PC-9 (cell line): Measurements from ENCODE around the gene TMEM108. TPM values are rescaled to one million over a fixed set of nuclear protein-coding genes. Genes with fewer than 3 reads are reported as not detected.

Source experiments
- BruUV-seq: library from RNA; stranded (reverse); fragments of 400-500 nt; replicated peaks from 2 replicates; lab custom pipeline; 2021; lab: Mats Ljungman, UMichigan
- CTCF ChIA-PET: fragments of 300-600 bp; sonication (Branson Sonifier 250); formaldehyde crosslinking; loops from one replicate; lab custom pipeline; 2022; ENCODE audit warnings: antibody characterized with exemption; lab: Charles Lee
- POLR2A ChIA-PET: fragments of 300-600 bp; sonication (Branson Sonifier 250); formaldehyde crosslinking; loops from one replicate; lab custom pipeline; 2022; ENCODE audit warnings: antibody characterized with exemption; ENCODE audit not compliant: unreplicated experiment; lab: Charles Lee
- DNase-seq, 2 experiments: peaks; one replicate each; pipeline versions ENCODE4 v3.0.0 to v3.0.0-alpha.2; 2015 to 2022; ENCODE audit warnings: mixed read lengths in 1 of 2
- H2AFZ ChIP-seq: fragments of 200-600 bp; sonication (generic); 2 replicates; pipeline ENCODE4 v1.8.1; 2017; ENCODE audit warnings: antibody characterized with exemption
- H3F3A ChIP-seq: fragments of 200-600 bp; sonication (generic); 2 replicates; pipeline ENCODE4 v1.8.1; 2017; ENCODE audit warnings: antibody characterized with exemption, mild to moderate bottlenecking, low read depth; ENCODE audit not compliant: insufficient read depth
- H3K27ac ChIP-seq: fragments of 200-600 bp; sonication (generic); 2 replicates; pipeline ENCODE4 v1.6.1; 2016; ENCODE audit warnings: mixed run types
- H3K27me3 ChIP-seq: fragments of 200-600 bp; sonication (generic); 2 replicates; pipeline ENCODE4 v1.6.1; 2016; ENCODE audit warnings: low read depth, mixed run types; ENCODE audit not compliant: insufficient read depth
- H3K36me3 ChIP-seq: fragments of 200-600 bp; sonication (generic); 2 replicates; pipeline ENCODE4 v1.6.1; 2016; ENCODE audit warnings: low read depth, mixed run types
- H3K4me1 ChIP-seq: fragments of 200-600 bp; sonication (generic); replicated peaks from 2 replicates; pipeline ENCODE4 v1.6.1; 2016; ENCODE audit warnings: mixed run types; ENCODE audit not compliant: insufficient read depth
- H3K4me2 ChIP-seq: fragments of 200-600 bp; sonication (generic); 2 replicates; pipeline ENCODE4 v1.6.1; 2017; ENCODE audit warnings: mixed run types
- H3K4me3 ChIP-seq: fragments of 200-600 bp; sonication (generic); 2 replicates; pipeline ENCODE4 v1.6.1; 2016; ENCODE audit warnings: mixed run types
- H3K79me2 ChIP-seq: fragments of 200-600 bp; sonication (generic); 2 replicates; pipeline ENCODE4 v1.6.1; 2017; ENCODE audit warnings: low read depth, mixed run types
- H3K9me2 ChIP-seq: fragments of 200-600 bp; sonication (generic); 2 replicates; pipeline ENCODE4 v1.8.1; 2017; ENCODE audit warnings: mild to moderate bottlenecking; ENCODE audit not compliant: insufficient read depth
- H3K9me3 ChIP-seq: fragments of 200-600 bp; sonication (generic); 2 replicates; pipeline ENCODE4 v1.8.1; 2016; ENCODE audit warnings: low read depth; ENCODE audit not compliant: insufficient read depth
- H4K20me1 ChIP-seq: fragments of 200-600 bp; sonication (generic); 2 replicates; pipeline ENCODE4 v1.8.1; 2017; ENCODE audit not compliant: insufficient read depth
- EZH2 ChIP-seq: fragments of 200-600 bp; sonication (generic); IDR thresholded peaks from 2 replicates; pipeline ENCODE4 v1.8.0; 2017; ENCODE audit warnings: antibody characterized with exemption, low read depth
- intact Hi-C: fragments of 100-400 bp; cut with micrococcal nuclease; formaldehyde crosslinking; loops from one replicate; pipeline ENCODE4 v1.10.0; 2022; ENCODE audit not compliant: unreplicated experiment
- total RNA-seq: library from RNA; stranded (reverse); gene quantifications from 2 replicates; pipeline ENCODE4 v1.2.3, GENCODE V29; 2021
- TF ChIP-seq, protein P1 (sequence below): fragments of 200-600 bp; sonication (generic); conservative IDR thresholded peaks from 2 replicates; pipeline ENCODE4 v1.6.1; 2017; ENCODE audit warnings: mixed run types, antibody characterized with exemption, mild to moderate bottlenecking, moderate library complexity

TMEM108 gene
- total RNA-seq, 1 experiment from 2014 or later, result not detected

DNA sequence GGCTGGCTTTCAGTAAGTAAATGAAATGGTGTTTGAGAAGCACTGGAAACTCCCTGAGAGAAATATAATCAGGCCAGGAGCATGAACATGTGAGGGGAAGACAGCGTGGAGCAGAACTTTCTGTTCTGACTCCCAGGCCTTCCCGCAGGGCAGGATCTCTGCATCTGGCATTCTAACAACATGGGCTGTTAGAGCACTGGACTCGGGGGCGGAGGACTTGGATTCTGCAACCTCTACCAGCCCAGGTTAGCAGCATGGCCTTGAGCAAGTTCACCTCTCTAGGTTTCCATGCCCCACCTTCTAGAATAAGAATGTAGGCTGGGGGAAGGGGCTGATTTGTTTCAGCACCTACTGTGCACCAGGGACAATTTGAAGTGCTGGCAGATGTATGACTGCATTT lies 349.1 kb downstream of the TMEM108 start:
- Histone ChIP-seq H3K27ac (no peak overlapping the region), H3K4me2 (no peak overlapping the region), H3K36me3 (no peaks in the 10 kb centered on the region), H3K9me2 (no peaks in the 10 kb centered on the region), H3K4me3 (no peak overlapping the region), H3K4me1 (peaks cover 7% of the 10 kb centered on the region), H3F3A (peaks cover 11% of the 10 kb centered on the region; the same call in 1 of the 2 replicates), H3K9me3 (no peaks in the 10 kb centered on the region), H4K20me1 (no peaks in the 10 kb centered on the region), H3K27me3 (peaks cover 45% of the 10 kb centered on the region), H2AFZ (no peak overlapping the region), H3K79me2 (no peaks in the 10 kb centered on the region)
- no TSS peak for BruUV-seq
- intact Hi-C loops, result loop anchor here (10.0 kb wide), 1 partner anchor 1133 kb away; no protein-coding TSS in a partner anchor
- ChIA-PET CTCF (no interaction called here), POLR2A (interaction anchor here (0.6 kb wide), 1 partner anchor 178 kb away, joined by 5 read pairs; no protein-coding TSS in a partner anchor)
- no peak for TF ChIP-seq EZH2
- no peak for DNase-seq

- no peak overlapping the region for H3K4me3 ChIP-seq
- H3K27ac ChIP-seq, result no peak overlapping the region
- H3K9me2 ChIP-seq, result no peaks in the 10 kb centered on the region
- ChIA-PET POLR2A (no interaction called here), CTCF (no interaction called here)
- no peaks in the 10 kb centered on the region for H3K36me3 ChIP-seq
- H3K9me3 ChIP-seq, result no peaks in the 10 kb centered on the region
- H3K27me3 ChIP-seq, result peaks cover 44% of the 10 kb centered on the region
- no TSS peak for BruUV-seq
- no peaks in the 10 kb centered on the region for H3F3A ChIP-seq
- intact Hi-C loops, result loop anchor here (10.0 kb wide), 1 partner anchor 1134 kb away; no protein-coding TSS in a partner anchor
- no peak overlapping the region for H3K4me2 ChIP-seq
- no peaks in the 10 kb centered on the region for H4K20me1 ChIP-seq
- H2AFZ ChIP-seq, result no peak overlapping the region
- no peaks in the 10 kb centered on the region for H3K4me1 ChIP-seq
- DNase-seq, result no peak
- no peaks in the 10 kb centered on the region for H3K79me2 ChIP-seq
- TF ChIP-seq, protein P1, sequence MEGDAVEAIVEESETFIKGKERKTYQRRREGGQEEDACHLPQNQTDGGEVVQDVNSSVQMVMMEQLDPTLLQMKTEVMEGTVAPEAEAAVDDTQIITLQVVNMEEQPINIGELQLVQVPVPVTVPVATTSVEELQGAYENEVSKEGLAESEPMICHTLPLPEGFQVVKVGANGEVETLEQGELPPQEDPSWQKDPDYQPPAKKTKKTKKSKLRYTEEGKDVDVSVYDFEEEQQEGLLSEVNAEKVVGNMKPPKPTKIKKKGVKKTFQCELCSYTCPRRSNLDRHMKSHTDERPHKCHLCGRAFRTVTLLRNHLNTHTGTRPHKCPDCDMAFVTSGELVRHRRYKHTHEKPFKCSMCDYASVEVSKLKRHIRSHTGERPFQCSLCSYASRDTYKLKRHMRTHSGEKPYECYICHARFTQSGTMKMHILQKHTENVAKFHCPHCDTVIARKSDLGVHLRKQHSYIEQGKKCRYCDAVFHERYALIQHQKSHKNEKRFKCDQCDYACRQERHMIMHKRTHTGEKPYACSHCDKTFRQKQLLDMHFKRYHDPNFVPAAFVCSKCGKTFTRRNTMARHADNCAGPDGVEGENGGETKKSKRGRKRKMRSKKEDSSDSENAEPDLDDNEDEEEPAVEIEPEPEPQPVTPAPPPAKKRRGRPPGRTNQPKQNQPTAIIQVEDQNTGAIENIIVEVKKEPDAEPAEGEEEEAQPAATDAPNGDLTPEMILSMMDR, result no peak
- TF ChIP-seq EZH2, result no peak
Measured at GRCh38 chr3:133388696-133389395, 350.7 kb downstream of the TMEM108 start.

DNA sequence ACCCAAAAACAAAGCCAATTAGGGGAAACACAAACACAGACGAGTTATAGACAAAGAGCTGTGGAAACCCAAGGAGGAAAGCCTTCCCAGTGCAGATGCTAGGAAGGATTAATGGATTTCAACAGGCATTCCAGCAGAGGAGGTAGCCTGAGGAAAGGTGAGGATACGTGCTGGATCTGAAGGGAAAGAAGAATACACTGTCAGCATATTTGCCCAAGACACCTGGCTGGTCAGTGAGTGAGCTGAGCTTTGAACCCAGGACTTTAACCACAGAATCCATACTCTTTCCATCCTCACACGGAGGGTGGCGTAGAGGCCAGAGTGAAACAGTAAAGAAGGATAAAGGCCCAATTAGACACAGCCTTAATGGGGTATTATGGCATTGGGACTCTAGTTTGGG lies 352.5 kb downstream of the TMEM108 start:
- H3K27ac ChIP-seq, result no peak overlapping the region
- H3K27me3 ChIP-seq, result peaks cover 55% of the 10 kb centered on the region
- H3K9me2 ChIP-seq, result no peaks in the 10 kb centered on the region
- H3K4me2 ChIP-seq, result no peak overlapping the region
- TF ChIP-seq EZH2, result no peak
- TF ChIP-seq, protein P1, result no peak
- POLR2A ChIA-PET, result no interaction called here
- H3F3A ChIP-seq, result no peaks in the 10 kb centered on the region
- intact Hi-C loops, result no loop called here
- no peak overlapping the region for H2AFZ ChIP-seq
- H3K4me3 ChIP-seq, result no peak overlapping the region
- no peaks in the 10 kb centered on the region for H3K9me3 ChIP-seq
- DNase-seq, result no peak
- no peaks in the 10 kb centered on the region for H4K20me1 ChIP-seq
- BruUV-seq, result no TSS peak
- no peaks in the 10 kb centered on the region for H3K4me1 ChIP-seq
- no peaks in the 10 kb centered on the region for H3K36me3 ChIP-seq
- CTCF ChIA-PET, result no interaction called here
- H3K79me2 ChIP-seq, result no peaks in the 10 kb centered on the region
